ENCODE results near the gene ANKRD1.

DNA sequence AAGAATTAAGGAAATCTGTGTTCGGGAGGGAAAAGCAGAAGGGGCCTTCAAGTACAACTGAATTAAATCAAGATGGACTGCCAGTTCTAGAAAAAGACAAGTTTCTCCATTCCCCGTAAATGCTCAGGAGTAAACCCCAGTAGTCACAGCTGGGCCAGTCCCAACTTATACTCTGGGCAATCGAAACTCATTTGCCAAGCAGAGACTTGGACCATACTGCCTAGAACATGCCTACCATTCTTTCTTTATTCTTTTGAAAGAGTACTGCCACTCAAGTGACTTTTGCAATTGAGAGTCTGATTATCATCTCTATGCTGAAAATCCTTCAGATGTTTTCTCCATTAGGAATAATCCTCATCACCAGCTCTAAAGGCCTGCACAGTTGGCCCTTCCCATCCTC lies 27.7 kb downstream of the ANKRD1 start:
- TF ChIP-seq CTCF (IDR thresholded peaks at IDR 0.05 in 4 of 5, conservative IDR thresholded peaks at IDR 0.05 in 1 of 5): no peak
- TF ChIP-seq POLR2A (IDR thresholded peaks at IDR 0.05): no peak
